Measurements from ENCODE around the gene OAS2.

GRCh38 chr12:112964915-112965314, 13.4 kb upstream of the OAS2 start:
- TF ChIP-seq RAD21 (IDR thresholded peaks at IDR 0.05; ENCODE audit: low read depth) (no peak), EP300 (IDR thresholded peaks at IDR 0.05; ENCODE audit: borderline replicate concordance) (no peak), REST (IDR thresholded peaks at IDR 0.05; ENCODE audit: low read depth) (no peak), TEAD4 (IDR thresholded peaks at IDR 0.05) (no peak), FOXM1 (IDR thresholded peaks at IDR 0.05; ENCODE audit: borderline replicate concordance, low read depth) (no peak), TAF1 (IDR thresholded peaks at IDR 0.05; ENCODE audit: low read depth) (no peak), CEBPB (IDR thresholded peaks at IDR 0.05) (no peak), CREB1 (IDR thresholded peaks at IDR 0.05; ENCODE audit: low read depth) (no peak), ZBTB7A (IDR thresholded peaks at IDR 0.05; ENCODE audit: low read depth) (no peak), NFIC (IDR thresholded peaks at IDR 0.05) (no peak), MAX (IDR thresholded peaks at IDR 0.05) (no peak), YY1 (IDR thresholded peaks at IDR 0.05; ENCODE audit: low read depth) (no peak), TCF12 (IDR thresholded peaks at IDR 0.05; ENCODE audit: low read depth) (no peak), USF1 (IDR thresholded peaks at IDR 0.05) (no peak)
